ENCODE results near the gene SPRR2G. TPM values are rescaled to one million over a fixed set of nuclear protein-coding genes. Genes with fewer than 3 reads are reported as not detected.
A peak's percentile ranks its signal among the peaks of the same experiment; 100 is the strongest.

SPRR2G gene
- total and polyA plus RNA-seq, 2 of the 8 experiments (the other 6 are each of a cell fraction or from before 2014, with no cell fraction given), result not detected

DNA sequence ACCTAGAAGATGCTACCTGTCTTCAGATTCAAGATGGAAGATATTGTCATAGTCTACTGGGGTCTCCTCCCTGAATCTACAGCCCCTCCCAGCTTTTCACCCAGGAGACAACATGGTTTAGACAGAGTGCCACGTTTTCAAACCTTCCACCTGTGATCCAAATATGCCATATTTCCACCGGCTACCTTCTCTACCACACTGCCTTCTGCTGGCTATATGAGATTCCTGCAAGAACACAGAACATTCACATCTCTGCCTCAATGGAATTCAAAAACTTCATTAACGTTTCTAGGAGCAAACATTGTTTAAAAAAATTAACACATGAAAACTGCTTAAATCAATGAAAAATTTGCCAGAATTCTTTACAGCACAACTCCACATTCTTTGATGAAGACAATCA lies 39.7 kb upstream of the SPRR2G start:
- Histone ChIP-seq H2BK120ac (replicated peaks; ENCODE audit: low read depth, low read length) (no peak overlapping the region), H3K14ac (ENCODE audit: insufficient read length) (no peak overlapping the region), H3K79me2 (ENCODE audit: control insufficient read depth in 1 of 2, insufficient read depth in 2 of 2, low read length in 2 of 2) (no peaks in the 10 kb centered on the region), H4K8ac (ENCODE audit: extremely low read depth, insufficient read depth, low read length) (no peak overlapping the region), H3K9me3 (ENCODE audit: insufficient read depth in 2 of 2, low read depth in 1 of 2, low read length in 1 of 2) (no peaks in the 10 kb centered on the region), H2BK15ac (ENCODE audit: low read length) (no peak overlapping the region), H3K4ac (replicated peaks; ENCODE audit: insufficient read length, low read depth, low read length) (no peak overlapping the region), H2BK5ac (ENCODE audit: low read depth, low read length) (no peak overlapping the region), H3K23me2 (ENCODE audit: low read depth, low read length) (no peaks in the 10 kb centered on the region), H3K23ac (ENCODE audit: insufficient read length) (no peak overlapping the region), H3K27me3 (replicated peaks in 1 of 4; ENCODE audit: control insufficient read depth in 3 of 4, extremely low read depth in 1 of 4, insufficient read depth in 3 of 4, low read length in 3 of 4) (no peaks in the 10 kb centered on the region), H4K91ac (replicated peaks; ENCODE audit: insufficient read length, low read length) (no peak overlapping the region), H3K9ac (replicated peaks in 1 of 4; ENCODE audit: extremely low read depth in 1 of 4, low read depth in 3 of 4, low read length in 3 of 4) (no peak overlapping the region), H3K4me2 (ENCODE audit: insufficient read depth in 1 of 2, low read depth in 2 of 2, low read length in 2 of 2) (no peak overlapping the region), H3K4me3 (ENCODE audit: extremely low read depth in 1 of 4, insufficient read depth in 2 of 4, low read depth in 3 of 4, low read length in 4 of 4) (no peak overlapping the region), H2AK5ac (ENCODE audit: low read depth, low read length) (no peak overlapping the region), H3K56ac (replicated peaks; ENCODE audit: insufficient read length, low read depth, low read length) (no peak overlapping the region), H3K18ac (ENCODE audit: extremely low read depth, low read length) (no peak overlapping the region), H3K79me1 (ENCODE audit: low read depth, low read length) (no peaks in the 10 kb centered on the region), H2AFZ (ENCODE audit: low read length) (no peak overlapping the region), H3K4me1 (replicated peaks in 1 of 4; ENCODE audit: control insufficient read depth in 3 of 4, insufficient read depth in 4 of 4, low read length in 3 of 4) (0 out of 7 replicates have a peak, but pooled peaks cover 0 to 2% (median 0%) of the 10 kb centered on the region in 4 experiments), H2BK20ac (ENCODE audit: low read length) (no peak overlapping the region), H4K20me1 (replicated peaks in 1 of 2; ENCODE audit: control insufficient read depth in 1 of 2, insufficient read depth in 2 of 2, low read length in 2 of 2) (no peaks in the 10 kb centered on the region), H3K27ac (ENCODE audit: low read depth, low read length) (no peak overlapping the region), H3K36me3 (ENCODE audit: control insufficient read depth in 2 of 4, insufficient read depth in 4 of 4, low read length in 3 of 4) (no peaks in the 10 kb centered on the region), H2BK12ac (ENCODE audit: low read depth, low read length) (no peak overlapping the region), H4K5ac (ENCODE audit: insufficient read length, low read depth, low read length) (no peak overlapping the region)
- POLR2A ChIA-PET (ENCODE audit: partially characterized antibody), result interaction anchor here (0.6 to 1.0 kb wide), 3 partner anchors 45 to 320 kb away, joined by 3 to 4 read pairs (median 3); no protein-coding TSS in a partner anchor
- CTCF ChIA-PET (ENCODE audit: partially characterized antibody), result interaction anchor here (0.6 to 10.6 kb wide), 13 partner anchors 31 to 1771 kb away, joined by 3 to 200 read pairs (median 4); partner anchors contain the start of genes SMCP, SPRR2D and SPRR4
- TF ChIP-seq CHD2 (IDR thresholded peaks at IDR 0.05; ENCODE audit: low read length) (no peak), RAD21 (IDR thresholded peaks at IDR 0.05 in 1 of 2, conservative IDR thresholded peaks at IDR 0.05 in 1 of 2; ENCODE audit: low read depth in 2 of 2, low read length in 2 of 2) (peak; percentile 80 to 85), HDAC2 (IDR thresholded peaks at IDR 0.05; ENCODE audit: borderline replicate concordance in 1 of 2, low read depth in 2 of 2, low read length in 2 of 2) (no peak), SIX5 (IDR thresholded peaks at IDR 0.05; ENCODE audit: low read depth, low read length) (no peak)
- TF ChIP-seq, protein P1, sequence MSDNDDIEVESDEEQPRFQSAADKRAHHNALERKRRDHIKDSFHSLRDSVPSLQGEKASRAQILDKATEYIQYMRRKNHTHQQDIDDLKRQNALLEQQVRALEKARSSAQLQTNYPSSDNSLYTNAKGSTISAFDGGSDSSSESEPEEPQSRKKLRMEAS (IDR thresholded peaks at IDR 0.05), result no peak
- TF ChIP-seq, protein P2, sequence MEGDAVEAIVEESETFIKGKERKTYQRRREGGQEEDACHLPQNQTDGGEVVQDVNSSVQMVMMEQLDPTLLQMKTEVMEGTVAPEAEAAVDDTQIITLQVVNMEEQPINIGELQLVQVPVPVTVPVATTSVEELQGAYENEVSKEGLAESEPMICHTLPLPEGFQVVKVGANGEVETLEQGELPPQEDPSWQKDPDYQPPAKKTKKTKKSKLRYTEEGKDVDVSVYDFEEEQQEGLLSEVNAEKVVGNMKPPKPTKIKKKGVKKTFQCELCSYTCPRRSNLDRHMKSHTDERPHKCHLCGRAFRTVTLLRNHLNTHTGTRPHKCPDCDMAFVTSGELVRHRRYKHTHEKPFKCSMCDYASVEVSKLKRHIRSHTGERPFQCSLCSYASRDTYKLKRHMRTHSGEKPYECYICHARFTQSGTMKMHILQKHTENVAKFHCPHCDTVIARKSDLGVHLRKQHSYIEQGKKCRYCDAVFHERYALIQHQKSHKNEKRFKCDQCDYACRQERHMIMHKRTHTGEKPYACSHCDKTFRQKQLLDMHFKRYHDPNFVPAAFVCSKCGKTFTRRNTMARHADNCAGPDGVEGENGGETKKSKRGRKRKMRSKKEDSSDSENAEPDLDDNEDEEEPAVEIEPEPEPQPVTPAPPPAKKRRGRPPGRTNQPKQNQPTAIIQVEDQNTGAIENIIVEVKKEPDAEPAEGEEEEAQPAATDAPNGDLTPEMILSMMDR (IDR thresholded peaks at IDR 0.05; ENCODE audit: control extremely low read depth in 1 of 3, insufficient read depth in 1 of 3, low read depth in 1 of 3, low read length in 3 of 3), result peak in 2 of 3 experiments; percentile 66 to 70; a peak in 3 of 4 replicates
- DNase-seq (ENCODE audit: low read depth in 1 of 2, low spot score in 2 of 2) (no peak), FAIRE-seq (peak; percentile 39)
- WGBS, 2 experiments (ENCODE audit: extremely low coverage in 1 of 2, insufficient coverage in 1 of 2, insufficient read length in 1 of 2, insufficient replicate concordance in 2 of 2, low coverage in 1 of 2, low lambda C conversion rate in 2 of 2, missing lambda C conversion rate in 1 of 2), result 32% methylated on average over 3 of the region's 3 CpGs; no CpG with 5 or more reads in 1 of the 2 experiments

Data from H1 (cell line).